ENCODE measurements around the gene HLA-F.

The HLA-F gene

GRCh38 chr6:29724937-29725869 is 2.0 kb downstream of the HLA-F start:
- DNase-seq = no peak

GRCh38 chr6:29726001-29726400 is 2.8 kb downstream of the HLA-F start:
- DNase-seq = no peak

GRCh38 chr6:29726571-29727194 is 3.4 kb downstream of the HLA-F start:
- no peak for DNase-seq

GRCh38 chr6:29727637-29728036 is 4.4 kb downstream of the HLA-F start:
- DNase-seq = no peak

GRCh38 chr6:29728173-29728874 is 5.1 kb downstream of the HLA-F start:
- no peak for DNase-seq

GRCh38 chr6:29728875-29729270 is 5.6 kb downstream of the HLA-F start:
- DNase-seq = no peak

- no peak for DNase-seq
These were observed 6.6 kb downstream of the HLA-F start for GRCh38 chr6:29729774-29730328.

GRCh38 chr6:29730575-29731126 is 7.4 kb downstream of the HLA-F start:
- DNase-seq = no peak

GRCh38 chr6:29731281-29731680 is 8.0 kb downstream of the HLA-F start:
- DNase-seq = no peak

- no peak for DNase-seq
These were observed 9.8 kb downstream of the HLA-F start for GRCh38 chr6:29733057-29733456.

GRCh38 chr6:29734046-29735018 is 11.1 kb downstream of the HLA-F start:
- no peak for DNase-seq

- no peak for DNase-seq
These were observed 13.3 kb downstream of the HLA-F start for GRCh38 chr6:29736563-29736962.

- DNase-seq = peak; percentile 61
These were observed 14.7 kb downstream of the HLA-F start for GRCh38 chr6:29737707-29738630.

GRCh38 chr6:29739136-29739881 is 16.1 kb downstream of the HLA-F start:
- DNase-seq = no peak

- no peak for DNase-seq
These were observed 16.6 kb downstream of the HLA-F start for GRCh38 chr6:29739882-29740261.

GRCh38 chr6:29741592-29741991 is 18.4 kb downstream of the HLA-F start:
- no peak for DNase-seq

GRCh38 chr6:29742127-29742526 is 18.9 kb downstream of the HLA-F start:
- DNase-seq = no peak

GRCh38 chr6:29743025-29743424 is 19.8 kb downstream of the HLA-F start:
- no peak for DNase-seq

GRCh38 chr6:29743568-29743967 is 20.3 kb downstream of the HLA-F start:
- DNase-seq = no peak

- DNase-seq = no peak
These were observed 20.9 kb downstream of the HLA-F start for GRCh38 chr6:29744131-29744530.

Data from effector CD4-positive, alpha-beta T cell (primary cell).